ENCODE results near the gene SP8. TPM values are rescaled to one million over a fixed set of nuclear protein-coding genes. Genes with fewer than 3 reads are reported as not detected.
A peak's percentile ranks its signal among the peaks of the same experiment; 100 is the strongest.
"Not testable (repeated sequence)": the region's sequence is repeated elsewhere in the genome, so short reads cannot be mapped to it uniquely, and the experiment has no call there.

The SP8 gene
- total RNA-seq: 1.1 and 2.1 TPM in 2 replicates
- long read RNA-seq: 0 reads

DNA sequence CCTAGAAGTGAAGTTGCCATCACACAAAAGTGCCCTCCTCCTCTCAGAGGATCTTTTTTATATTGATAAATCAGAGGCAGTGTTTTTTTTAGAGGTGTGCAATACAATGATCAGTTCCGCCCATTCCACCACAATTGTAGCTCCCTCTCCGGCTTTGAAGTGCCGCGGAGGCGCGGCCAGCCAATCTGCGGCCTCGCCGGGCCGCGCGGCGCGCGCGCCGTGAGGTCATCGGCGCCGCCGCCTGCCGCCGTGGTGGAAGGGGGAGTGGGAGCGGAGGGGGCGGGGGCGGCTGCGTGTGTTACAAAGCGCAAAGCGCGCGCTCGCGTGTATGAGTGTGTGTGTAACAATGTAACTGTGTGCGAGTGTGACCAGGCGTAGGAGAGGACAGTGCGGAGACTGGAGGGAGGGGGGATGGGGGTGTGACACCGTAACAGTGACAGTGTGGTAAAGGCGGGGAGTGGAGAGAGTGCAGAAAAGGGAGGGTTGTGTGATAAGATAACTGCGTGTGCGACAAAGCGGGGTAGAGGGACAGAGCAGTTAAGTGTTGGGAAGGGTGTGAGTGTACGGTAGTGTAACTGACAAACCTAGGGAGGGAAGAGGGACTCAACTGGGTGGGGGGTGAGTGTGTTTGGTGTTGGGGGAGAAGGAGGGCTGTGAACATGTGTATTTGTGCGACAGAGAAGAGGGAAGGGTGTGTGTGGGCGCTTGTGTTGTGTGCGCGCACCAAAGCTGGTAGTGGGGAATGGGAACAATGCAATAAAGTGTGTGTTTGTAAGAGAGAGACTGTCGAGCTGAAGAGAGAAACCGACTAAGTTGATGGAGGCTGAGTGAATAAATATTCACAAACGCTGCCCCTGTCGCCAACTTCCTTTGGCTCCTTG, at the start of gene SP8:
Gene SP8 (minus strand): TSS at position 108 of the 881 bp plus-strand sequence. CDS start 88 bp downstream, at position 20.
- Mint-ChIP-seq H3K27ac (peak within 1 kb of the TSS; percentile 66), H3K4me3 (ENCODE audit: low read depth) (peak within 1 kb of the TSS; percentile 76), H3K9me3 (ENCODE audit: low read depth) (no peaks in the 10 kb centered on the region), H3K27me3 (peaks cover 84% of the 10 kb centered on the region), H3K4me1 (ENCODE audit: low read depth) (peaks cover 17% of the 10 kb centered on the region), H3K36me3 (ENCODE audit: insufficient read depth) (no peaks in the 10 kb centered on the region)
- TF ChIP-seq CTCF (IDR thresholded peaks at IDR 0.05; ENCODE audit: unreplicated experiment): no peak
- no peak for DNase-seq (ENCODE audit: low spot score, unreplicated experiment)

- not testable (repeated sequence) for H3K27me3 Mint-ChIP-seq; H3K4me3 Mint-ChIP-seq (ENCODE audit: low read depth); H3K27ac Mint-ChIP-seq; DNase-seq (ENCODE audit: low spot score, unreplicated experiment); H3K36me3 Mint-ChIP-seq (ENCODE audit: insufficient read depth); H3K9me3 Mint-ChIP-seq (ENCODE audit: low read depth); H3K4me1 Mint-ChIP-seq (ENCODE audit: low read depth)
Measured at GRCh38 chr7:20836424-20836823, 49.7 kb upstream of the SP8 start.

DNA sequence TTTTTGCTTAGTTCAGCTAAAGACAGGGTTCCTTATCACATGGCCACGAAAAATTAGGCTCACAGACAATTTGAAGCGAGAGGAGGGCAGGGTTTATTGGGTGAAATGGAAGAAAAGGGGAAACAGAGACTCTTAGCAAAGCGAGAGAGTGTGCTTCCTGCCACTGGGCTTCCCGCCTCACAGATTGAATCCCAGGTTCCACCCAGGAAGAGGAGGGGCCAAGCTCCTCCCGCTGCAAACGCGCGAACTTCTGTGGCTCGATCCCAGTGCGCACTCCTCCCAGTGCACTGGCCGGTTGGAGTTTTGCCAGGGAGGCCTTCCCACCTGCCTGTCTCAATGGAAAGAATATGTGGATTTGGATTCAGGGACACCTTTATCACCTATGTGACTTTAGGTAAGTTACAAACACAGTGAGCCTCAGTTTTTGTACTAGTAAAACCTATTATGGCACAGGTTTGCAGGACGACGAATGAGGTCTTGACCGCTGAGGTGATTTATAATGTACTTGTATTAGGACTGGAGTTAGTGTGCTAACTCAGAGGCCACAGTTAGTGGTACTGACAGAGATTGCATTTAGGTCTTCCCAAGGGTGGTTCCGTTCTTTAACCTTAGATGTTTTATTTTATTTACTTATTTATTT, 48.5 kb upstream of the SP8 start:
- no peak for DNase-seq (ENCODE audit: low spot score, unreplicated experiment)
- no peak overlapping the region for H3K4me3 Mint-ChIP-seq (ENCODE audit: low read depth)
- no peaks in the 10 kb centered on the region for H3K27me3 Mint-ChIP-seq
- no peaks in the 10 kb centered on the region for H3K36me3 Mint-ChIP-seq (ENCODE audit: insufficient read depth)
- H3K27ac Mint-ChIP-seq: no peak overlapping the region
- no peak for TF ChIP-seq CTCF (IDR thresholded peaks at IDR 0.05; ENCODE audit: unreplicated experiment)
- no peaks in the 10 kb centered on the region for H3K9me3 Mint-ChIP-seq (ENCODE audit: low read depth)
- H3K4me1 Mint-ChIP-seq (ENCODE audit: low read depth): peaks cover 2% of the 10 kb centered on the region

GRCh38 chr7:20834656-20835055, 48.0 kb upstream of the SP8 start:
- Mint-ChIP-seq H3K27ac (no peak overlapping the region), H3K9me3 (ENCODE audit: low read depth) (no peaks in the 10 kb centered on the region), H3K27me3 (peaks cover 3% of the 10 kb centered on the region), H3K4me1 (ENCODE audit: low read depth) (peaks cover 2% of the 10 kb centered on the region), H3K36me3 (ENCODE audit: insufficient read depth) (no peaks in the 10 kb centered on the region), H3K4me3 (ENCODE audit: low read depth) (no peak overlapping the region)
- DNase-seq (ENCODE audit: low spot score, unreplicated experiment): no peak
- peak; percentile 20 for TF ChIP-seq CTCF (IDR thresholded peaks at IDR 0.05; ENCODE audit: unreplicated experiment)

GRCh38 chr7:20831956-20832355, 45.3 kb upstream of the SP8 start:
- H3K9me3 Mint-ChIP-seq (ENCODE audit: low read depth): no peaks in the 10 kb centered on the region
- H3K36me3 Mint-ChIP-seq (ENCODE audit: insufficient read depth): no peaks in the 10 kb centered on the region
- no peak overlapping the region for H3K27ac Mint-ChIP-seq

More at GRCh38 chr7:20831956-20832355, 45.3 kb upstream of the SP8 start:
- TF ChIP-seq CTCF (IDR thresholded peaks at IDR 0.05; ENCODE audit: unreplicated experiment): no peak
- H3K27me3 Mint-ChIP-seq: peaks cover 6% of the 10 kb centered on the region
- no peak for DNase-seq (ENCODE audit: low spot score, unreplicated experiment)
- H3K4me1 Mint-ChIP-seq (ENCODE audit: low read depth): peaks cover 7% of the 10 kb centered on the region
- no peak overlapping the region for H3K4me3 Mint-ChIP-seq (ENCODE audit: low read depth)
